Suprapubic skin (tissue), 3 donors: ENCODE results near the gene KL.

ENCODE experiments used
- CTCF ChIP-seq, 2 donors: fragments of 200-600 bp in 1 of 2; fragments of 450-650 bp in 1 of 2; sonication (generic) in 1 of 2; IDR thresholded peaks; one replicate each; pipeline ENCODE4 v1.5.1; 2016 to 2019; ENCODE audit warnings: antibody characterized with exemption in 2 of 2, mild to moderate bottlenecking in 1 of 2, moderate library complexity in 1 of 2
- EP300 ChIP-seq: sonication (generic); formaldehyde crosslinking; IDR thresholded peaks from one replicate; pipeline ENCODE4 v1.6.1; 2017; ENCODE audit warnings: antibody characterized with exemption

- no peak for TF ChIP-seq EP300
- no peak for TF ChIP-seq CTCF (IDR thresholded peaks at IDR 0.05)
These were observed 26.9 kb upstream of the KL start for GRCh38 chr13:32989290-32989667.
